ENCODE results near the gene ATF7IP2. TPM values are rescaled to one million over a fixed set of nuclear protein-coding genes. Genes with fewer than 3 reads are reported as not detected.
"Not testable (repeated sequence)": the region's sequence is repeated elsewhere in the genome, so short reads cannot be mapped to it uniquely, and the experiment has no call there.

The ATF7IP2 gene
- total and polyA plus RNA-seq, 4 donors: 14.3 to 60.4 (median 30.1) TPM

- no peak overlapping the region for H3K4me3 ChIP-seq (ENCODE audit: low read depth in 1 of 3, low read length in 3 of 3)
Observed at GRCh38 chr16:10408824-10409381, 23.0 kb downstream of the ATF7IP2 start.

GRCh38 chr16:10409713-10410112, 23.9 kb downstream of the ATF7IP2 start:
- not testable (repeated sequence) for H3K9ac ChIP-seq (ENCODE audit: low read depth in 1 of 2, low read length in 2 of 2); H3K4me1 ChIP-seq (ENCODE audit: control insufficient read depth in 4 of 4, insufficient read depth in 4 of 4, low read length in 3 of 4); H3K36me3 ChIP-seq (ENCODE audit: control insufficient read depth in 4 of 4, insufficient read depth in 3 of 4, low read depth in 1 of 4, low read length in 3 of 4); H3K27ac ChIP-seq (ENCODE audit: low read depth in 1 of 2, low read length in 2 of 2); H3K27me3 ChIP-seq (ENCODE audit: control insufficient read depth in 4 of 4, insufficient read depth in 4 of 4, low read length in 3 of 4); DNase-seq (ENCODE audit: low spot score); H3K4me3 ChIP-seq (ENCODE audit: low read depth in 1 of 3, low read length in 3 of 3)
- H3K9me3 ChIP-seq (ENCODE audit: control insufficient read depth in 4 of 4, low read length in 3 of 4): peaks cover 3 to 20% (median 8%) of the 10 kb centered on the region in 4 donors

More at GRCh38 chr16:10408824-10409381, 23.0 kb downstream of the ATF7IP2 start:
- 95% methylated on average over 8 of the region's 8 CpGs for WGBS
- H3K4me1 ChIP-seq (ENCODE audit: control insufficient read depth in 4 of 4, insufficient read depth in 4 of 4, low read length in 3 of 4): peaks cover 0 to 5% (median 0%) of the 10 kb centered on the region in 4 donors
- peaks cover 3 to 20% (median 8%) of the 10 kb centered on the region in 4 donors for H3K9me3 ChIP-seq (ENCODE audit: control insufficient read depth in 4 of 4, low read length in 3 of 4)
- no peak overlapping the region for H3K27ac ChIP-seq (ENCODE audit: low read depth in 1 of 2, low read length in 2 of 2)
- H3K27me3 ChIP-seq (ENCODE audit: control insufficient read depth in 4 of 4, insufficient read depth in 4 of 4, low read length in 3 of 4): no peaks in the 10 kb centered on the region
- TF ChIP-seq RXRA (IDR thresholded peaks at IDR 0.05) (no peak), MAX (IDR thresholded peaks at IDR 0.05) (no peak), FOXA1 (IDR thresholded peaks at IDR 0.05) (no peak), HNF4G (IDR thresholded peaks at IDR 0.05) (no peak), ATF3 (IDR thresholded peaks at IDR 0.05) (no peak), REST (IDR thresholded peaks at IDR 0.05) (no peak), GABPA (IDR thresholded peaks at IDR 0.05 in 1 of 2, conservative IDR thresholded peaks at IDR 0.05 in 1 of 2) (no peak), TAF1 (conservative IDR thresholded peaks at IDR 0.05) (no peak), YY1 (IDR thresholded peaks at IDR 0.05) (no peak), EGR1 (IDR thresholded peaks at IDR 0.05; ENCODE audit: low read depth in 2 of 2) (no peak), HNF4A (conservative IDR thresholded peaks at IDR 0.05) (no peak), FOXA2 (IDR thresholded peaks at IDR 0.05) (no peak), SP1 (IDR thresholded peaks at IDR 0.05) (no peak), CTCF (IDR thresholded peaks at IDR 0.05; ENCODE audit: low read depth, low read length, missing input control) (no peak), NR2F2 (IDR thresholded peaks at IDR 0.05) (no peak), JUND (IDR thresholded peaks at IDR 0.05) (no peak), RAD21 (IDR thresholded peaks at IDR 0.05) (no peak), ZBTB33 (IDR thresholded peaks at IDR 0.05) (no peak)
- no peak for DNase-seq (ENCODE audit: low spot score)
- H3K36me3 ChIP-seq (ENCODE audit: control insufficient read depth in 4 of 4, insufficient read depth in 3 of 4, low read depth in 1 of 4, low read length in 3 of 4): peaks cover 0 to 9% (median 7%) of the 10 kb centered on the region in 4 donors
- no peak overlapping the region for H3K9ac ChIP-seq (ENCODE audit: low read depth in 1 of 2, low read length in 2 of 2)
